Activated T-cell treated with anti-CD3 and anti-CD28 coated beads, Interleukin-2, amount 50 U/mL, for 1 hour (primary cell): ENCODE data around the gene EGFR.

Experiments
- DNase-seq: peaks from one replicate; pipeline ENCODE4 v3.0.0-alpha.2; 2020

Gene EGFR

DNA sequence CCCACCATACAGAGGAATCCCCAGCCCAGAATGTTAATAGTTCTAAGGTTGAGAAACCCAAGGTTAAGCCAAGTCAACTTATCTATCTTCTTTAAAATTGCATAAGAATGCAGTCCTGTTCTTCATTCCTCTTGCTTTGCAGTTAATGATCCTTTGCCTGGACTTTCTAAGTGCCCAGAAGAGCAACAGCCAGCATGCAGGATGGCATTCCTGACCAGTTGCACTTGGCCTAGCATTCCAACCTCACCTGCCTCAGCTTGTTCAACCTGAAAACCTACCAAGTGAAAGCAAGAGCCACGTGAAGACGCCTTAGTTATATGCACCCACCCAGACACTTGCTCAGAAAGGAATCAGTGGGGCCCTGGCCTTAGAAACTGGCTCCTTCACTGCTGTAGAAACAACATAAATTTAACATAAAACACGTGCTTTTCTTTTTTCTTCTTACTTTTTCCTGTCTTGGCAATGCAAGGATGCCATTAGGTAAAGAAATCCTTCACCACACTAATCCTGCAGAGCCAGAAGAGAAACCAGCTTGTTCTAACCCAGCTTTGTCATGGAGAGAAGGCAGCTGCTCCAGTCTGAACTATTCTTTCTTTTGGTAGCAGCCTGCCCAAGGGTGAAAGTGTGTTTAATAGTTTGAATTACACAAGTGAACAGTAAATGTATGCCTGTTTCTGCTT lies 25.0 kb downstream of the EGFR start:
- no peak for DNase-seq

DNA sequence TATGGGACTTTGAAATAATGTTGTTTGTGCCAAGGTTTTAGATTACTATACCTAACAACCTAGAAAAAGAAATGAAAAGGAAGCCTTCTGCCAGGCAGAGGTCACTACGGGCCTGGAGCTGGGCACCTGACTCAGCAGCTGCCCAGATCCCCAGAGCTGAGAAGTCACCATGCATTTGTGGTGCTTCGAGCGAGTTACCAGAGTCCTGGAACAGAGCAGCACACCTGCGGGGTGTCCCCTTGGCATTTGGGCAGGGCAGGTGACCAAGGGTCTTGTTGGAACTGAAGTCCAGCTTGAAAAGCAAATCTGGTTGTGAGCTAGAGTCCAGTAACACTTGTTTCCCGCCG lies 25.5 kb downstream of the EGFR start:
- no peak for DNase-seq

DNA sequence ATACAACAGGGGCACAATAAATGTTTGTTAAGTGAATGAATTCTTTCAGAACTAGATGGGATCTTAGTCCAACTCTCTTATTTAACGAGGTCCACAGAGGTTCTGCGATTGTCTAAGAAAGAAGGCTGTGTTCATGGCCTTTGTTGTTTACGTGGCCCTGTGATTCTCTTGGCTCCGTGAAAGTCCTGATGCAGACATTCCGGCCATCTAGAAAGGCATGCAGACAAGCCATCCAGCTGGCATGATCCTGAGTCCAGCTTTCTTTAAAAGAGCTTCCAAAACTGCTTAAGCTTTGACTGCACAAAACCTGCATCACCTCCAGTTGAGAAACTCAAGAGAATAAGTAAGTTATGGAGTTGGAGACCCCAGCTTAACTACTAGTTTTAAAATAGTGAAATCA lies 26.0 kb downstream of the EGFR start:
- no peak for DNase-seq

DNA sequence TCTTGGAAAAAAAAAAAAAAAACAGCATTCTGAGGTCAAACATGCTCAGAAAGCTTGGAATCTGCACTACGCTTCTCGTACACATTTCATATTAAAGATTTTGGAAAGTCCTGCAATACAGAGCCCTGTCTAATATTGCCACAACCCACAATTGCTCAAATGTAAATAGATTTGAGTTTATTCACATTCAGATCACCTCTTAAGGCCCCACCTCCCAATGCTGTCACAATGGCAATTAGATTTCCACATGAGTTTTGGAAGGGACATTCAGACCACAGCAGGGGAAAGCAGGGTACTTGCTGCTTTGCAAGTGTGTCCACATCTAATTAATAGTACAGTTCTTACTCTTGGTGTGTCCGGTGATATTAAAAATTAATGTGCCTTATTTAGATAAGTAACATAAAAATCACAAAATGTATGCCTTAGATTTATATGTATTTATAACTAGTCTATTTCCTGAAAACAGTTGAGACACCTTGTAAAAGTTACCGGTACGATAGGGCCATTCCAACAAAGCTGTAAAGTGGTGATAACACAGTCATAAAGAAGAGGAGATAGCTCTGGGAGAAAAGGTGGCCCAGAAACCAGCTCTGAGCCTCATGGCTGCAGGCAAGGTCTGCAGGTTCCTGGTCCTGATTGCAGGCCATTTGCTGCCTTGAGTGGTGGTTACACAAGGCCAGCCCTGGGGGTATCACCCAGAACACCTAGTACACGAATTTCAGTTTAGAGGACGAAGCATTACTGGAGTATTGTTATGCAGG lies 27.9 kb downstream of the EGFR start:
- DNase-seq: no peak

DNA sequence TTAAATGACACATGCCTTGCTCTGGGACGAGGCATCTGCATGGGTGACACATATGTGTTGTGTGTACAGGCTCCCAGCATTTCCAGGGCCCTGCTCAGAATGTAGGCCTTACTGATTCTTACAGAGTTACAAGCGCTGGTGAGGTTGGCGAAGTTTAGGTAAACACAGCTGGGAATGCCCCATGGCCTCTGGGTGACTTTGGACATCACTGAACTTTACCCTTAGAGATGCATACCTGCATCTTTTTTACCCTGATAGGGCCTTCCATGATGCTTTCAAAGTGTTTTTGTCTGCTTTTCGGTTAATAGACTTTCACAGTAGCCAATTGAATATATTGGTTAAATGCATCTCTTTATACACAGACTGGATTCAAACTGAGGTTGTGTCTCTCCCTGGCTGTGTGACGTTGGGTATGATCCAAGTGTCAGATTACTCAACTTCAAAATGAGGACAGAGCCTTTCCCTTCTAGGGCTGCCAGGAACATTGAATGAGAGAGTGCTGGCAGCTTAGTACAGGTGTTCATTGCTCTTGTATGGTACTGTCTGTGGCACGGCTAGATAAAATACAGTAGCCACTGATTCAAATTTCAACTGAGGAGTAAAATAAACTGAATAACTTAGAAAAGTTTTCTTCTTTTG lies 29.5 kb downstream of the EGFR start:
- no peak for DNase-seq

DNA sequence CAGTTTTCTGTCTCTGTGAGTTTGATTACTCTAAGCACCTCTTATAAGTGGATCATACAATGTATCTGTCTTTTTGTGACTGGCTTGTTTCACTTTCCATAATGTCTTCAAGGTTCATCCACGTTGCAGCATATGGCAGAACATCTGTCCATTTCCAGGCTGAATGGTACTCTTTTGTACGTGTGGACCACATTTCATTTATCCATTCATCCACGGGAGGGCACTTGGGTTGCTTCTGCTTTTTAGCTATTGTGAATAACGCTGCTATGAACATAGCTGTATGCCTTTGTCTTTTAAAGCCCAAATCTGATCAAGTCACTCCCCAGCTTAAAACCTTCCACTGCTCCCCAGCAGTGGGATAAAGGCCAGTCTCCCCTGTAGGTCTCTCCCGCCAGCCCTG lies 31.5 kb downstream of the EGFR start:
- no peak for DNase-seq

DNA sequence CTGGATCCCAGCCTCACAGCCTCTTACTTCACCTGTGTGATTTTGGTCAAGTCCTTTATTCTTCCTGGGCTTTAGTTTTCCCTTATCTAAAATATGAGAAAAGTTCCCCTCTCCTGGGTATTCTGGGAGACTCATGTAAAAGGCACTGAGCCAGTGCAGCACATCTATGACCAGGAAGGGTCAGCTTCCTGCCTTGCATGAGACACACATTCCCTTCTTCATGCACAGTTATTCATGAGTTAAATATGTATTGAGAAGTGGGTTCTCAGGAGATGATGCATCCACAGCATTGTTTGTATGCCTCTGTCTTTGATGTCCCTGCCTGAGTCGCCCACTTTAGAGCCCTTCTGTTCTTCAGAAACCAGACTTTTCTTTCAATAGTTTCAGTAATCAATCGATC lies 33.3 kb downstream of the EGFR start:
- DNase-seq: no peak

DNA sequence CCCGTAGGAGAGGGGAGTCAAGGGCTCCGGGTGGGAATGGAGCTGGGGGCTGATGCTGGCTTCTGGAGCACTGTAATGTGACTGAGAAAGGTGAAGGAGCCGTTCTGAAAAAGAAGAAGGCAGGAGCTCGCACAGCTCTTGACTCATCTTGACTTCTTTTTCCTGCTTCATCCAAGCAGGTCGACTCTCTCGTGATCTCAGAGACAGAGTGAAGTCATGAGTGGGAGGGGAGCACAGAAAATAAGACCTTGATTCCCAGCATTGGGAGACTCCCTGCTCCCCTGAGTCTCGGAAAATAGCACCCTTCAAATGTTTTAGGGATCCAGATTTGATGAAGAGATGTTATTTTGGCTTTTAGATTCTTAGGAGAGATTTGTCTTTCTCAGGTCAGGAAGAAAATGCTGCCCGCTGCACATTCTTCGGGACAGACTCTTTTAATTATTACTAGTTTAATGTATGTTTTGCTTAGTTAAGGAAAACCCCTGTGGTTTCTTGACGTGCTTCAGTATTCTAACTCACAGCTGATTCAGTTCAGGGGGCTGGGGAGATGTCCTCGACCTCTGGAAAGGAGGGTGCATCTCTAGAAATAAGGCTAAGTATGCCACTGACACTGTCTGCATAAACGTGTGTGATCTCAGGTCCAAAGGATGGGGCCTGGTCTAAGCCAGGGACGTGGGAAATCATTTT lies 34.1 kb downstream of the EGFR start:
- no peak for DNase-seq

DNA sequence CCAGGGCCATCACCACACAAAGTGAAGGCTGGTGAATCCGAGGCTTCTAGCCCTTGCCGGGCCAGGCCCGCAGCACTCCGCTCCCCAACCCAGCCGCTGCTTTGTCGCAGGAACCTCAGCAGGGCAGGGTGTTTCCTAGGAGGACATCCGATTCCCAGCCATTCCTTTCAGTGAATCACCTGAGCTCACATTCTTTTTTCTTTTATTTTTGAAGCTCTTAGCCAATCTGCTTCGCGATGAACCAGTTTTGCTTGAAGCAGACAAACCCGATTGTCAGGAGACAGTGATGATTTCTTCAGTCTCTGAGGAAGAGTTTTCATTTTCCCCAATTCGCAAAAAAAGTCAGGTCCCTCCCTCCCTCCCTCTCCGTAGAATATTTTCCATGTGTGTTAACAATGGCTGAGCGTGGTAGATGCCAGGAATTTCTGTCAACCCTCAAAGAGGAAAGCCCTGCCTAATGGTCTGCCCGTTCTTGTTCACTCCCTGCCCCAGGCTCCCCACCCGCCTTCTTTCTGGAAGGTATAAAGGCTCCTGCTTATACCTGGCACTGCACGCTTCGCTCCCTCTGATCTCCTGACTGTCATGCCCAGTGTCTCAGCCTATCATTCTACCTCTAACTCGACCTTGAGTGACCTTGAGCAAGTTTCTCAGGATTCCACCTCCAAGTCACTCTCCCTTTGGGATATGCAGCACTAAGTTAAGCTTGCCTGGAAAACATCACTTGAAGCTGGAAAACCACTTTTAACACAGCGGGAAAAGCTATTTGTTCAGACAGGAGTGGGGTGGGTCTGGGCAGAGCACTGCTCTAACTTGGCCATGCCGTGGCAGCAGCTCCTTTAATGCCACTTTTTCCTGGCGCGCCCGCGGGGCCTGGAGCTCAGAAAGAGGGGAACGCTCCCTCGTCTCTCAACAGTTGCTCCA lies 35.1 kb downstream of the EGFR start:
- no peak for DNase-seq

DNA sequence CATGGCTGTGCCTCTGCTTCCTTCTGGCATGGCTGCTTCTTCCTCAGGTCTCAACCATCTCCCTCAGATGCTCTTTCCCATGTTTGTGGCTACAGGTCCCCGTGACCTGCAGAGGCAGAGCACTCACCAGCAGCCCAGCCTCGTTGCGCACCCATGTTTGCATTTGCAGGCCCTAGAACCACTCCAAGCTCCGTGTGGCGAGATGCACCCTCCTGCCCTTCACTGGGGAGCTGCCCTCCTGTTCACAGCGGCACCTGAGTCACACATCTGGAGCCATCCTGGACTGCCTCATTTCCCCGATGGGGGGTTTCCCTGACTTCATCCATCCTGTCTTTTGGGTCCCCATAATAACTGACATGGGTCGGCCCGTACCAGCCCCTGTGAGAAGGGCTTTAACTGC lies 35.9 kb downstream of the EGFR start:
- DNase-seq: no peak

DNA sequence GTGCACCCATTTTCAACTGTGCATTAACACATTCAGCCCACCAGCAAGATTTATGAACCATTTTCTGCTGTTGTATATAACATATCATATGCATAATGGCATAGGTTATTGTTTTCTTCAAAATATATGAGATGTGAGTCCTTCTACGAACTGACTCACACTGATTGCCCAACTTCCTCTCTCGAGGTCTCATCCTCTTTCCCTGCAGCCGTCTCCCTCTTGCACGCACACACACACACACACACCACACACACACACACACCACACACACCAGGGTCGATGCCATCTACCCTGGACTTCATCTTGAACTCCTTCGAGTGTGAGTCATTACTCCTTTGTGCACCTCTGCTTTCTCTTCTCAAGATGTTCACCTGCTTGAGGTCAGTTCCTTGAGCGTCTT lies 36.7 kb downstream of the EGFR start:
- DNase-seq: no peak

DNA sequence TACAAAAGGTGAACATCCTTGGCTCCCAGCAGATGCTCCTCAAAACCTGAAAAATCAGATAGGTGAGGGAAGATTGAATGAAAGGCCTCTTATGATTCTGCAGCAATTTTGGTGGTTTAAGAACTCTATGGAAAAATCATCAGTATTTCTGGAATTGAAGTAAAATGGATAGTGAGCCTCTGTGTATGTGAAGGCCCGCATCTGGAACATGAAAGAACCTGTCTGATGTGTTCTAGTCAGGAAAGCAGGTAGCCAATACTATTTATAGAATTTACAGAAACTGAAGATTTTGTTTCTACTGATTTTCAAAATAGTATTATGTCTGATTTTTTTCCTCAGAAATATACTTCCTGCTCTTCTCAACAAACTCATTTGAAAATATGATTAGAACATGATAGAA lies 37.3 kb downstream of the EGFR start:
- DNase-seq: no peak

DNA sequence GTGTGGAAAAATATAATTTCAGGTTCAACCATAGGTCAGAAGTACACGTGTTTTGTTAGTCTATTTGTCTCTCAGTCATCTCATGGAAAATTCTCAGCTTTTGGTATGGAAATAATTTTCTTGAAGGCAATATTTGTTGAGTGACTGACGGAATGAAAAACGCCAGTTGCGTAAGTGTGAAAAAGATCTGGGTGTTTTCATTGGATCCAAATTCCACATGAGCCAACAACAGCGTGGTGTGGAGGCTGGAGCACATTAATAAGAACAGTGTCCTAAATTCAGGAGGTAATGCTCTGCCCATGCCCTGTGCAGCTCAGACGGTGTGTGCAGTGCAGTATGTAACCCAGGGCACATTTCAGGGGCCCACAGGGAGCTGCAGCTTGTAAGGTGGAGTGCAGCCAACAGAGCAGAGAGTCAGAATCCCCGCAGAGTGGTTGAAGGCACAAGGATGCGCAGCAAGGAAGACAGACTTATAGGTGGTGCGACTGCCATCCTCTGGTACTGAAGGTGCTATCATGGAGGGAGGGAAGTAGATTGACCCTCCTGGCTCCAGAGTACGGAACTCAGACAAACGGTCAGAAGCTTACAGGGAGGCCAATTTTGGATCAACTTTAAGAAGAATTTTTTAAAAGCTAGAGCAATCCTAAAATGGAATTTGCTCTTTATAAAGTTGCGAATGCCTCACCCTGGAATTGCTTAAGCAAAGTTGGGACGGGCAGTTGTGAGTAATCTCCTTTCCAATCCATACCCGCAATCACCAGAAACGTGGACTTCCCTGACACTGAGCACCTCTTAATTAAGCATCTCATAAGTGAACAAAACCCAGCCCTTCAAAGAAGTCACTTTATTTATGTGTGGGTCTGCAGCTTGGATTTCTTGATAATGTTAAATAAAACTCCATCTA lies 38.0 kb downstream of the EGFR start:
- DNase-seq: no peak

DNA sequence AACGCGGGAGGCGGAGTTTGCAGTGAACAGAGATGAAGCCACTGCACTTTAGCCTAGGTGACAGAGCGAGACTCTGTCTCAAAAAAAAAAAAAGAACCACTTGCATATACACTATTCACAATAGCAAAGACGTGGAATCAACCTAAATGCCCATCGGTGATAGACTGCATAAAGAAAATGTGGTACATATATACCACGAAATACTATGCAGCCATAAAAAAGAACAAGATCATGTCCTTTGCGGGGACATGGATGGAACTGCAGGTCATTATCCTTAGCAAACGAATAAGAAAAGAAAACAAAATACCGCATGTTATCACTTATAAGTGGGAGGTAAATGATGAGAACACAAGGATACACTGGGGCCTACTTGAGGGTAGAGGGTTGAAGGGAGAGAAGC lies 39.5 kb downstream of the EGFR start:
- DNase-seq: no peak

DNA sequence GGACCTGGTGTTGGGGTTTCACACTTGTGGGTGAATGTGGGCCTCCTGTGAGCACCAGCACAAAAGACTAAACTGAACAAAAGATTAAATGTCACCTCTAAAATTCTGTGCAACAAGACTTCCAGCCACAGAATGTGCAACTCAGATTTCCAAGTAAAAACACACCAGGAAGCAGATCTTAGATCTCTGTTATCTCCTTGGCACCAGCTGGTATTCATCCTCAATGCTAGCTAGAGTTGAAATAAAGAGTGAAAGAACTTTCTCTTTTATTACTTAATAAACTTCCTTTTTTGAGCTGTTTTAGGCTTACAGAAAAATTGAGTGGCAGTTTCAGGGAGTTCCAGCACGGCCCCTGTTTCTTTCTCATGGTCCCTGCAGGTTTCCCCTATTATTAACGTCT lies 40.2 kb downstream of the EGFR start:
- no peak for DNase-seq

DNA sequence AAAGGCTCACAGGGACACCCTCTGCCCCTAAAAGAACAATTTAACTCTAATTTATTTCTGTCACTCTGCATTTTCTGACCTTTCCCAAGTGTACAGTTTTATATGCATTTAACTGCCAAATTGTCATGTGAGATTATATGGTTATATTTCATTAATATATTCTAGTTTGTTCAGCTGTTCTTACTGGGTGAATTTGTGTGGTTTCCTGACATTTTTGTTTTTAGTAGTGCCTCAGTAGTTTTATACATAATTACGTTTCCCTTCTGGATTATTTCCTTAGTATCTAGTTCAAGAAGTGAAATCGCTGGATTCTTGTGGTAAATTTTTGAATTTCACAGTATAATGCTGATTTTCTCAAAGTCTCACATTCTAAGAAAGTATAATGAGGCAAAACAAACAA lies 41.3 kb downstream of the EGFR start:
- no peak for DNase-seq

DNA sequence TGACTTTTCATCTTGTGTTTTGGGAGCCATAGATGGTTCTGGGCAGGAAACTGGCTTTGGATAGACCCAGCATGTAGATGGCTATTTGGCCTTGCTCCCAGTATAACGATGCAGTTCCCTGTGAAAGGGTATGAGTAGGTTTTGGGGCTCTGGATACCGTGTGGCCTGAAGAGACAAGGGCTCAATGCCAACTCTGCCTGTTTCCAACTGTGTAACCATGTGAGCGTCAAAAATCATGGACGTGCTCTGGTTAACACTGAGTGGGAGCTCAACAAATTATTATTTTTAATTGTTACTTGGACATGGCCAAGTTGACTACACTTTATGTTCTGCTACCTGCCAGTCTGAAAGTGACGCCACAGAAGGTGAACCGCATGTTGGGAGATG lies 41.8 kb downstream of the EGFR start:
- no peak for DNase-seq

DNA sequence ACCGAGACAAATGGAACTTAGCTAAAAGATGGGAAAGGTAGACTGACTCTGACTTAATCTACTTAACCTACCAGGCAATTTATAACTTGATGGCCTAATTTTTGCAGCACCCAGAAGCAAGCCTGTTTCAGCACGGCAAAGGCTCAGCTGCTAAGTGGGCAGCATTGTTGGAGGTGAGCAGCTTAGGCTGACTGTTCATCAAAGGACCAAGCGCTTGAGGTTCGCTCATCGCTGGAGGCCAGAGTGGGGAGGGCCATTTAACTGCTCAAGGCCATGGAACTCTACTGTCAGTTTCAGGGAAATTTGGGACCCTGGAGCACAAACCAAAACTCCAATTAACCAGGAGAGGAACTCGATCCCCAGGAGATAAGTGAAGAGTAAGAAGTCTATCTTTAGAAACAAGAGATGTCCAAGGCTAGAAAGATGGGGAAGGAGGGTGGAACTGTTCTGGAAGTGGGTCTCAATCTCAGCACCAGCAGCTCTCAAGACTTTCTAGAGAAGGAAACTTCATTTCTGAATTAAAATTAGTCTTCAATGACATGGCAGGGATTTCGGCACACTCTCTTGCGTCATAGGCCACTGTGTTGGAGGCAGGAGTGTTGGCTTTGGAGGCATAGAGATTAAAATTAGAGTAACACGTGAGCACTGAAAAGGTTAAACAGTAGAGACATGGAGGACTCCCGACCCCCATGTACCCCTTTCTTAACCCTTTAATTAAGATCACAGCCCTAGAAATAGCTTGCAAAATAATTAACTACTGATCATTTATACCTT lies 43.1 kb downstream of the EGFR start:
- DNase-seq: no peak

DNA sequence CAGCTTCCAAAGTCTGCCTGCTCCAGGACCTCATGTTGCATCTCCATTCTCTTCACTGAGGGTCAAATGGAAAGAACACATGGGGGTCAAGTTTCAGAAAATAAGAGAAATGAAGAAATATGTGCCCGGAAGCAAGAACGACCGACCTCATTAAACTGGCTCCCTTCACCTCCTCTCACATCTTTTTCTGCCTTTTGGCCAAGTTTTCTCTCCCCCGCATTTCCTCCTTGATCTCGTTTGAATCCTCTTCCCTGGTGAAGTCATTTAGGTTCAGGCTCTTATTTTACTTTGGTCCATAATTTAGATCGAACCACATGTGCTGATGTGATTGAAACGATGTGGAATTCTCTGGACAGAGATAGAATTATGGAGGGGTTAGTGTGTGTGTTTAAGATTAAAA lies 44.2 kb downstream of the EGFR start:
- DNase-seq: no peak

DNA sequence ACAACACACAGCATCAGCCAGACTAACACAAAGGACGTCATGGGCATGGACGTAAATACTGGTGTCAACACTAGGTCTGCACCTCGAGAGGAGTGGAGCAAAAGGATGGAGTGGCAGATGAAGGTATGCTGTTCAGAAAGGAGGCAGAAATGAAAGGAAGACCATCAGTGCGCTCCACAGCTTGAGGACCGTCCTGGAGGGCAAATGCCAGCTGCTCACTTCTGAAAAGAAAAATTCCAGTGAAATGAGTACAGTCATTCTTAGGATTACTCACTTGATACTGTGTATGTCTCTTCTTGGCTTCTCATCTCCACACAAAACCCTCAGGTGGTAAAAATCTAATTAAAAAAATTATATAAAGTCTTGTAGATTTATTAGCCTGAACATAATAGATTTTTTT lies 44.8 kb downstream of the EGFR start:
- no peak for DNase-seq

DNA sequence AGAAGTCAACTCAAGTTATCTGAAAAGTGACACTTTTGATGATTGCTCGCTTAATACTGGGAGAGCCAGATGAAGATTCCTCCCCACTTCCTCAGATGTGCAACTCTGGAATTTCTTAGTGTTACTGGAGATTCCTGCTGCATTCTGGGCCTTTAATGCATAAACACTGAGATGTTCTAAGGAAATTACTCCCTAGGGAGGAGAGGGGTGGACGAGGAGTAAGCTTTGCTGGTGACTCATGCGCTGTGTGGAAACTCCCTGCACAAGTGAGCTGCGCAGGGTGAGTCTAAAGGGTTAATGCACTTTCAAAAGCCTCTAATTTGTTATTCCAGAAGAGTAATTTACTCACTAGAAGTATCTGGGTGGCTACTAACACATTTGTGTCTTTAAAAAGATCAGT lies 46.3 kb downstream of the EGFR start:
- no peak for DNase-seq
